Measurements from ENCODE around the gene CSHL1.

DNA sequence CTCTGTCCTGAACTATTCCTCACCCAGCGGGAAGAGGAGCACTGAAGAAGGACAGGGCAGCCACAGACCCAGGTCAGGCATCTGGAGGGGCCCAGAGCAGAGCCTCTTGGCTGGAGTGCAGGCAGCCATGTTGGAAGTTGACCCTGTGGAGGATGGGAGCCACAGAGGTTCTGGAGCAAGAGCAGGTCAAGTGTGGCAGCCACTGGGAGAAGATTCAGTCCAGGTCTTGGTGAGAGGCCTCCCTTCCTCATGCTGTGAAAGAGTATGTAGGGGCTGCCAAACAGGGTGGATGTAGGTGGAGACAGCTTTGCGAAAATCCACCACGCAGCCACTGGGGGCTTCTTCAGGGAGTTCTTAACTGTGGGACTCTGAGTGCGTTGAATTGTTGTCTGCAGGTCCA lies 21.7 kb upstream of the CSHL1 start:
- TF ChIP-seq CTCF (IDR thresholded peaks at IDR 0.05), result no peak
- TF ChIP-seq POLR2A (IDR thresholded peaks at IDR 0.05), result no peak
